Activated B cell treated with CpG ODN at 0.5 μM for 24 hours (primary cell): ENCODE results near the gene PDLIM4. TPM values are rescaled to one million over a fixed set of nuclear protein-coding genes. Genes with fewer than 3 reads are reported as not detected.

Experiments
- ATAC-seq: fragments of 200-7000 bp; cut with Tn5 transposase; one replicate; pipeline ENCODE4 v1.10.0; 2021; ENCODE audit warnings: low read depth, mild to moderate bottlenecking, moderate library complexity
- CTCF ChIA-PET: fragments of 350-600 bp; sonication (Branson Sonifier 250); formaldehyde crosslinking; loops from one replicate; lab custom pipeline; 2021; ENCODE audit warnings: antibody characterized with exemption; lab: Charles Lee
- POLR2A ChIA-PET: fragments of 350-600 bp; sonication (Branson Sonifier 250); formaldehyde crosslinking; loops from one replicate; lab custom pipeline; 2021; ENCODE audit warnings: antibody characterized with exemption; lab: Charles Lee
- DNase-seq: peaks from one replicate; pipeline ENCODE4 v3.0.0; 2022
- H3K27ac Mint-ChIP-seq: one replicate; pipeline ENCODE4 v1.8.0; 2020; ENCODE audit warnings: mixed read lengths
- H3K27me3 Mint-ChIP-seq: one replicate; pipeline ENCODE4 v1.8.0; 2021; ENCODE audit warnings: mixed read lengths
- H3K36me3 Mint-ChIP-seq: one replicate; pipeline ENCODE4 v1.8.0; 2021; ENCODE audit warnings: low read depth, mixed read lengths
- H3K4me1 Mint-ChIP-seq: one replicate; pipeline ENCODE4 v1.8.0; 2021; ENCODE audit warnings: mixed read lengths
- H3K4me3 Mint-ChIP-seq: one replicate; pipeline ENCODE4 v1.8.0; 2020; ENCODE audit warnings: mild to moderate bottlenecking, mixed read lengths
- H3K9me3 Mint-ChIP-seq: one replicate; pipeline ENCODE4 v1.8.0; 2020; ENCODE audit warnings: mixed read lengths
- intact Hi-C: fragments of 100-400 bp; cut with micrococcal nuclease; formaldehyde crosslinking; loops from one replicate; pipeline ENCODE4 v1.15.1; 2024
- total RNA-seq: library from RNA; stranded (reverse); gene quantifications from 2 replicates; pipeline ENCODE4 v1.2.3, GENCODE V29; 2022
- TF ChIP-seq, protein P1 (sequence below): fragments of 200-600 bp; IDR thresholded peaks from one replicate; pipeline ENCODE4 v1.8.0; 2022; ENCODE audit warnings: antibody characterized with exemption, mild to moderate bottlenecking

Gene PDLIM4
- total RNA-seq, 1 donor from 2014 or later: not detected

DNA sequence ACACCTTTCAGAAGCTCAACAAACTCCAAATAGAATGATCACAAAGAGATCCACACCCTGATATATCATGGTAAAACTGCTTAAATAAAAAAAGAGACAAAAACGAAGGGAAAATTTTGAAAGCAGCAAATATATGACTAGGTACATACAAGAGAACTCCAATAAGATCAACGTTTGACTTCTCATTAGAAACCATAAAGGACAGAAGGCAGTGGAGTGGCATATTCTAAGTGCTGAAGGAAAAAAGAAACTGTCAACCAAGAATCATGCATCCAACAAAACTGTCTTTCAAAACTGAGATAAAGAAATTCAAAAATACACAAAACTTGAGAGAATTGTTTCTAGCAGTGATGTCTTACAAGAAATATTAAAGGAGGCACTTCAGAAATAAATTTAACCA lies 47.9 kb downstream of the PDLIM4 start:
- Mint-ChIP-seq H3K4me3 (no peak overlapping the region), H3K9me3 (peaks cover 8% of the 10 kb centered on the region), H3K27ac (no peak overlapping the region), H3K4me1 (no peaks in the 10 kb centered on the region), H3K27me3 (no peaks in the 10 kb centered on the region), H3K36me3 (peaks cover 6% of the 10 kb centered on the region)
- ATAC-seq: no peak
- no peak for DNase-seq
- TF ChIP-seq, protein P1, sequence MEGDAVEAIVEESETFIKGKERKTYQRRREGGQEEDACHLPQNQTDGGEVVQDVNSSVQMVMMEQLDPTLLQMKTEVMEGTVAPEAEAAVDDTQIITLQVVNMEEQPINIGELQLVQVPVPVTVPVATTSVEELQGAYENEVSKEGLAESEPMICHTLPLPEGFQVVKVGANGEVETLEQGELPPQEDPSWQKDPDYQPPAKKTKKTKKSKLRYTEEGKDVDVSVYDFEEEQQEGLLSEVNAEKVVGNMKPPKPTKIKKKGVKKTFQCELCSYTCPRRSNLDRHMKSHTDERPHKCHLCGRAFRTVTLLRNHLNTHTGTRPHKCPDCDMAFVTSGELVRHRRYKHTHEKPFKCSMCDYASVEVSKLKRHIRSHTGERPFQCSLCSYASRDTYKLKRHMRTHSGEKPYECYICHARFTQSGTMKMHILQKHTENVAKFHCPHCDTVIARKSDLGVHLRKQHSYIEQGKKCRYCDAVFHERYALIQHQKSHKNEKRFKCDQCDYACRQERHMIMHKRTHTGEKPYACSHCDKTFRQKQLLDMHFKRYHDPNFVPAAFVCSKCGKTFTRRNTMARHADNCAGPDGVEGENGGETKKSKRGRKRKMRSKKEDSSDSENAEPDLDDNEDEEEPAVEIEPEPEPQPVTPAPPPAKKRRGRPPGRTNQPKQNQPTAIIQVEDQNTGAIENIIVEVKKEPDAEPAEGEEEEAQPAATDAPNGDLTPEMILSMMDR: no peak
- ChIA-PET POLR2A (no interaction called here), CTCF (interaction anchor here (0.6 kb wide), 1 partner anchor 16 kb away, joined by 3 read pairs; no protein-coding TSS in a partner anchor)
- intact Hi-C loops: no loop called here

DNA sequence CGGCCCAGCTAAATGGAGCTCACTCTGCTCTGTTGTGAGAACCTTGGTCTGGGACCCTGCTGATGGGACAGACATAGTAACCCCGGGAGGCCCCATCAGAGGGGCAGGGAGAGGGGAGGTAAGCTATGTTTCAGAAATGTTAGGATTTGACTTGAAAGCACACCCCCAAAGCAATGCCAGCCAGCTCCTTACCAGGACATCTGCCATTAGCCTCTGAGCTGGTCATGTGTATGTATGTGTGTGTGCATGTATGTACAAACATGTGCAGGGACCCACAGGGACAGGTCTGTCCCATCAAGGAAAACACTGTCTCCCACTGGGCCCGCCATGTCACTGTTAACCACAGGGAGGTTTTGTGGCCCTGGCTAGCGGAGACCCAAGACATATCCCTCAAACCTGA lies 51.2 kb downstream of the PDLIM4 start:
- Mint-ChIP-seq H3K27ac (no peak overlapping the region), H3K9me3 (peaks cover 8% of the 10 kb centered on the region), H3K4me3 (no peak overlapping the region), H3K4me1 (no peaks in the 10 kb centered on the region), H3K36me3 (peaks cover 6% of the 10 kb centered on the region), H3K27me3 (no peaks in the 10 kb centered on the region)
- ChIA-PET CTCF (no interaction called here), POLR2A (no interaction called here)
- TF ChIP-seq, protein P1: no peak
- intact Hi-C loops: no loop called here
- ATAC-seq (no peak), DNase-seq (no peak)

DNA sequence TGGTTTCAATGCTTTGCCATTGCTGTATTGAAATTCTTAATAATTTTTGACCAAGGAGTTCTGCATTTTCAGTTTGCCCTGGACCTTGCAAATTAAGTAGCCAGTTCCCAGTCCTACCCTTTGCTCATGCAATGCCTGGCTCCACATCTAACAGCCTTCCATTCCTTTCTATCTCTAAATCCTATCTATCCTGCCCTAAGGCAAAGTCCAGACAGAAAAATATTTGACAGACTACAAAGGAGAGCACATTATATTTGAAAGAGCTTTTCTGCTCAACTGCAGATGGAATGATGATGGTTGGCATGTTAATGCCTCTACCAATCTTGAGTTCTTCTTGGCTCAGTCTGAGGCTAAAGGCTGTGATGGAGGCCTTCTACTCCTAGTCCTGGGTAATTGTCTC lies 52.2 kb downstream of the PDLIM4 start:
- ChIA-PET CTCF (no interaction called here), POLR2A (no interaction called here)
- intact Hi-C loops: no loop called here

DNA sequence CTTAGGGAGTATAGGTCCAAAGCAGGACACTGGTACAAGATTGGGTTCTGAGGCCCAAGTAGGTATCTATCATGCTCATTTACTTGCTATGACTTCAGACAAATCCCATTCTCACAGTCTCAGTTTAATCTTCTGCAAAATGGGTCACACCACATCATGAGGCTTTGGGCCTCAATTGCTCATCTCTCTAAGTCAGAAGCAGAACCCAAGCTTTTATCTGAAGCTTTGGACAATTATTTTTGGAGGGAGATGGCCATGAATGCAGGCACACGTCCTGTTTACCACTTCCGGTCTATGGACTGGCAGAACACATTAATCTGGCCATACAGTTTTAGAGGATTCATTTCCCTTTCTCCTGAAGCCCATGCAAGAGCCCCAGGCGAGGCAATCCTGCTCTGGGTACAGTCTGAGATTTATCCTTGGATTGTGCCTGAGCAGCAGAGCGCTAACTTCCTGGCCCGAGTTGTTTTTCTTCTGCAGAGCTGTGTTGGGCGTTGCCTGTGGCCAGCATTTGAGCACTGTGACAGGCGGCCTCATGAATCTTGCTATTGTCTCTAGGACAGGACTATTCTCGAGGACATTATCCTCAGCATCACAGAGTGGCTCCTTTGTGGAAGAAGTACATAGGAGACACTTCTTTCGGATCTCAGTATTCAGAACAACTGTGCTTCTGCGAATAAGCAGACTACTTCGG lies 52.8 kb downstream of the PDLIM4 start:
- Mint-ChIP-seq H3K27me3 (no peaks in the 10 kb centered on the region), H3K27ac (no peak overlapping the region), H3K4me1 (no peaks in the 10 kb centered on the region), H3K36me3 (peaks cover 3% of the 10 kb centered on the region), H3K4me3 (no peak overlapping the region), H3K9me3 (peaks cover 4% of the 10 kb centered on the region)
- TF ChIP-seq, protein P1: no peak
- DNase-seq (no peak), ATAC-seq (no peak)
- intact Hi-C loops: no loop called here
- POLR2A ChIA-PET: no interaction called here
- CTCF ChIA-PET: no interaction called here

More for the DNA sequence above, 52.2 kb downstream of the PDLIM4 start:
- H3K9me3 Mint-ChIP-seq: peaks cover 8% of the 10 kb centered on the region
- peaks cover 6% of the 10 kb centered on the region for H3K36me3 Mint-ChIP-seq
- no peaks in the 10 kb centered on the region for H3K4me1 Mint-ChIP-seq
- no peak overlapping the region for H3K4me3 Mint-ChIP-seq
- TF ChIP-seq, protein P1: no peak
- H3K27me3 Mint-ChIP-seq: no peaks in the 10 kb centered on the region
- no peak for DNase-seq
- H3K27ac Mint-ChIP-seq: no peak overlapping the region
- no peak for ATAC-seq

DNA sequence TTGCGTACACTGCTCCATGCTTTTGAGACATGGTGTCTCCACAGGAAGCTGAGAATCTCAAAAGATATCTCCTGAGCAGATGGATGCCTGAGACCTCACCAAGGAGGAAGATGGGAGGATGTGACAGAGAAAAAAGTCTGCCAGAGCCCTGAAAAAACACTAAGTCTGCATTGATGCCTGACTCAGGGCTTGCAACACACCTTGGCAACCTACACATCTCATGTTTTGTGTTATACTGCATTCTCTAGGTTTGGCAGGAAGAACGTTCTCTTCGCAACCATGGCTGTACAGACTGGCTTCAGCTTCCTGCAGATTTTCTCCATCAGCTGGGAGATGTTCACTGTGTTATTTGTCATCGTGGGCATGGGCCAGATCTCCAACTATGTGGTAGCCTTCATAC lies 55.9 kb downstream of the PDLIM4 start:
- Mint-ChIP-seq H3K27me3 (no peaks in the 10 kb centered on the region), H3K9me3 (no peaks in the 10 kb centered on the region), H3K36me3 (no peaks in the 10 kb centered on the region), H3K4me3 (no peak overlapping the region), H3K27ac (no peak overlapping the region), H3K4me1 (no peaks in the 10 kb centered on the region)
- DNase-seq: no peak
- ChIA-PET CTCF (no interaction called here), POLR2A (no interaction called here)
- ATAC-seq: no peak
- TF ChIP-seq, protein P1: no peak
- intact Hi-C loops: no loop called here
